OCI-LY7 (cell line): ENCODE measurements around the gene EP400.

Experiments used
- CTCF ChIP-seq: fragments of 200-600 bp; sonication (generic); conservative IDR thresholded peaks from 2 replicates; pipeline ENCODE4 v1.5.1; 2014; ENCODE audit warnings: mild to moderate bottlenecking, antibody characterized with exemption, low read length, moderate library complexity, mixed read lengths
- EZH2phosphoT487 ChIP-seq: fragments of 200-600 bp; sonication (generic); IDR thresholded peaks from 2 replicates; pipeline ENCODE4 v1.6.1; 2018; ENCODE audit warnings: low read depth, borderline replicate concordance, mild to moderate bottlenecking, mixed run types, antibody characterized with exemption, low read length, moderate library complexity, mixed read lengths

GRCh38 chr12:132074216-132074615, 124.5 kb downstream of the EP400 start:
- no peak for TF ChIP-seq CTCF
- no peak for TF ChIP-seq EZH2phosphoT487
